SKM-1 (cell line): ENCODE data around the gene ERG28.

Source experiments
- DNase-seq: peaks from one replicate; lab custom pipeline; 2025; ENCODE audit not compliant: unreplicated experiment; lab: John Stamatoyannopoulos, UW

ERG28 gene

GRCh38 chr14:75660238-75660629, 442 bp downstream of the ERG28 start:
- no peak for DNase-seq

DNA sequence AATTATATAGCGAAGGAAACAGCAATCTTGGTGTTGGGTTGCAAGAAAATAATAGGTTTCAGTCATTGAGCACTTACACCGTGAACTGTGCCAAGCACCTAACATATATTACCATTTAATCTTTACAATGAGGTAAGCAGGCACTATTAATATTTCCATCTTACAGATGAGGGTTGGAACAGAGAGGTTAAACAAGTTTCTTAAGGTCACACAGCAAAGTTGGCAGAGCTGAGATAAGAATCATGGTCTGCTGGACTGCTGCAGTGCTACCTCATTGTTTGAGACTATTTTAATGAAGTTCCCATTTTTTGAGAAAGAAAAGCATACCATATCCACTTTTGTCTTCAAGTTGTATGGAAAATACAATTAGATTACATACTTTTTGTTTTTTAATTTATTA, 1.7 kb downstream of the ERG28 start:
- DNase-seq: no peak

DNA sequence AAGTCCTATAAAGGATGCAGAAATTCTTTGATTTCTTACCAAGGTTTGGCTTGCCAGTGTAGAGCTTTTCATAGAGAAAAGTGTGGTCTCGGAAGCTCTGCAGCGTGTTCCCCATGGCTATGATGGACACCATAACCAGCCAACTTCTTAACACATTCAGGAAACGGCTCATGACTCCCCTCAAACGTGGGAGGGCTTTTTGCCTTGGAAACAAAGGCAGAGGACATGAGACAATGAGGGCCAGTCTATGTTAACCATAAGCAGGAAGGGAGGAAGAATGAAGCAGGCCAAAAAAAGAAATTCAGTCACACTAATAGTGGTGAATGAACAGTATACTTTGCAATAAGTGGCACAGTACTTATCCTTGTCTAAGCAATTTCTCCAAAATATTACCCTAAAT, 3.3 kb downstream of the ERG28 start:
- no peak for DNase-seq

DNA sequence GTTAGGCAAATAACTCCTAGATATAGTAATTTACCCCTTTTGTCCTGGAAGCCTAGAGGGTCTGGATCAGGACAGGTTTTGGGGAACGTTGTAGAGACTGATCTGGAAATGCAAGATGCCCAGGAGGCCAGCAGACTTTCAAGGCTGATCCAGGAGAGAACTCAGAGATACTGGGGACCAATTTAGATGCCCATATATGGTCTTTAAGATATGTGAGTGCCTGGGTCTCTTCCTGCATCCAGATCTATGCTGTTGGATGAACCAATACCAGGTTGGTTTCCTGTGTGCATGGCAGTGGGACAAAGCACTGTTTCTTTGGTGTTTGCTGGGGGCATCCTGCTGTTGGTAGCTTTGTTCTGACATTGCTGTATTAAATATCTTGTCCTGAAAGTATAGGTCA, 5.4 kb downstream of the ERG28 start:
- DNase-seq: no peak

- peak; percentile 9 for DNase-seq
Measured at GRCh38 chr14:75654127-75654732, 6.4 kb downstream of the ERG28 start.

GRCh38 chr14:75653563-75653962, 7.1 kb downstream of the ERG28 start:
- DNase-seq: no peak

GRCh38 chr14:75650253-75651058, 10.2 kb downstream of the ERG28 start:
- DNase-seq: no peak

DNA sequence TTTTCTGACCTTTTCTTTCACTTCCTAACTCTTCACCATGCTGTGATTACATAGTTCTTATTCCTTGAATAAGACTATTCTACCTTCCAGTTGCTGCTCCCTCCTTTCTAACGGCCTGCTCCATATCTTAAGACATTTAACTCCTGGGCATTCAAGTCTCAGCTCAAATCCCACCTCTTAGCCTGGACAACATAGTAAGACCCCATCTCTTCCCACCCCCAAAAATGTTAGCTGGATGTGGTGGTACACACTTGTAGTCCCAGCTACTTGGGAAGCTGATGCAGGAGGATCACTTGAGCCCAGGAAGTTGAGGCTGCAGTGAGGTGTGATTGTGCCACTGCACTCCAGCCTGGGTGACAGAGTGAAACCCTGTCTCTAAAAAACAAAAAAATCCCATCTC, 10.9 kb downstream of the ERG28 start:
- no peak for DNase-seq

DNA sequence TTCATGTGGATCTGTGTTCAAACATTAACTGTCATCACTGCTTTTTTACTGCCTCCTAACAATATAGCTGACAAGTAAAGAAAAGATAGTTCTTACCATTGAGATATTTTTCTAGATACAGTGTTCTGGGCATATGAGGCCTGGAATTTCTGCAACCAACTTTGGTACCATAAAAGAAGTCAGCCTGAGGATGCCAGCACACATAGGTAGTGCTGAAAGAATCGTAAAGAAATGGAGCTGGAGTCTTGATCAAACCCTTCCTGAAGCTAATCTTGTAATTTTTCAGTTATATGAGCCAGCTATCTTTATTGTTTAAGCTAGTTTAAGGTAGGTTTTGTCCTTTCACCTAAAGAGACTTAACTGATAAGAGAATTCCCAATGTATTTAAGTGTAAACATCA, 11.3 kb downstream of the ERG28 start:
- DNase-seq: no peak

- DNase-seq: no peak
Measured at GRCh38 chr14:75648066-75648838, 12.4 kb downstream of the ERG28 start.

DNA sequence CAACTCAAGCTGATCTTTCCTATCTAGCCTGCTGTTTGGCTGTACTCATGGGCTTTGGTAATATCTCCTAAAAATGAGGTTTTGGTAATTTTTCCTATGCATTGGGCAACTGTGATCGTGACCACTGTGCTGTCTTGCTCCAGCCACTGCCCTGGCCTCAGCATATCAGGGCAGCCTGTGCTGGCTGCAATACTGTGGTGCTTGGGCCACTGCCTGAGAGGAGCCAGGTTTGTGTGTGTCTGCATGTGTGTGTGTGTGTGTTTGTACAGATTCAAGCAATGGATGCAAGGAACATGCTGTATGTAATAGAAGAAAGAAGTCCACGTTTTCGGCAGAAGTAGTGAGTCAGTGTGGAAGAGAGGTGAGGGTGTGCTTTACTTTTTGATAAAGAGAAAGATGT, 13.0 kb downstream of the ERG28 start:
- no peak for DNase-seq

- no peak for DNase-seq
Measured at GRCh38 chr14:75646762-75647161, 13.9 kb downstream of the ERG28 start.

- DNase-seq: no peak
Measured at GRCh38 chr14:75645056-75645455, 15.6 kb downstream of the ERG28 start.

DNA sequence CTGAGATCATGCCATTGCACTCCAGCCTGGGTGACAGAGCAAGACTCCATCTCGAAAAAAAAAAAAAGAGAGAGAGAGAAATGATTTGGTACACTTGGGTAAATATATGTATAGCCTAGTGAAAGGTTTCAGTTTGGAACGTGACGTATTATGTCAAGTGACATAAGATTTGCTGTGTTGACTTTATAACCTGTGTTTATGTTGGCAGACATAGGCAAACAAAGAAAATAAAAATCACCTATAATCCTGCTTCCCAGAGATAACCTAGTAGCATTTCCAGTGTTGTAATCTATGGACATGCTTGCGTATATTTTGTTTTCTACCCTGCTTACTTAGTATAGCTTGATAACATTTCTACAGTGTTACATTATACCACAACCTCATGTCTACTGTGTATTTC, 16.7 kb downstream of the ERG28 start:
- no peak for DNase-seq

DNA sequence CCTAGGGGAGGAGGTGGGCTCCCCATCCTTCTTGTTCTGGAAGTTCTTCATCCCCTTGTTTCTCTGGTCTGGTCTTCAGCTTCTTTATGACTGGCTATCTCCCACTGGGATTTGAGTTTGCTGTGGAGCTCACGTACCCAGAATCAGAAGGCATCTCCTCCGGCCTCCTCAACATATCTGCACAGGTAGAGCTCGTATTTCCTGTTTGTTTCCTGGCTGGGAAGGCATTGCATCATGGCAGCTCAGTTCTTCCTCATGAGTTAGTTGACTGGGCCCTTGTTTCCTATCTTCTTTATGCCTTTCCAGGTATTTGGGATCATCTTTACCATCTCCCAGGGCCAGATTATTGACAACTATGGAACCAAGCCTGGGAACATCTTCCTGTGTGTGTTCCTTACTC, 19.8 kb downstream of the ERG28 start:
- no peak for DNase-seq

GRCh38 chr14:75636100-75636692, 24.5 kb downstream of the ERG28 start:
- DNase-seq: no peak

DNA sequence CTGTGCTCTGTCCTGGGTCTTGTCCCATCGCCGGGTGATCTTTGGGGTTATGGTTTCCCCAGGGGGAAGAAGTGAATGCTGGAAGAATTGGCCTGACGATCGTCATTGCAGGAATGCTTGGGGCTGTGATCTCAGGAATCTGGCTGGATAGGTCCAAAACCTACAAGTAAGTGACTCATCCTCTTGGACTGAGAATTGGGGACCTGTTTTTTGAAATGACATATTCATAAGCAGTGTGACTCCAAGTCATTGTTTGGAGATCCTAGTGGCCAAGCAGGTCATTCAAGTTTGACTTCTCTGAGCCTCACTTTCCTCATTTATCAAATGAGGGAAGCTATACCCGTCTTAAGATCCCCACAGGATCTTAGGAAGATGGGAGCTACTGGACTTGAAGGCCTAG, 25.8 kb downstream of the ERG28 start:
- no peak for DNase-seq

GRCh38 chr14:75631453-75631831, 29.2 kb downstream of the ERG28 start:
- no peak for DNase-seq

DNA sequence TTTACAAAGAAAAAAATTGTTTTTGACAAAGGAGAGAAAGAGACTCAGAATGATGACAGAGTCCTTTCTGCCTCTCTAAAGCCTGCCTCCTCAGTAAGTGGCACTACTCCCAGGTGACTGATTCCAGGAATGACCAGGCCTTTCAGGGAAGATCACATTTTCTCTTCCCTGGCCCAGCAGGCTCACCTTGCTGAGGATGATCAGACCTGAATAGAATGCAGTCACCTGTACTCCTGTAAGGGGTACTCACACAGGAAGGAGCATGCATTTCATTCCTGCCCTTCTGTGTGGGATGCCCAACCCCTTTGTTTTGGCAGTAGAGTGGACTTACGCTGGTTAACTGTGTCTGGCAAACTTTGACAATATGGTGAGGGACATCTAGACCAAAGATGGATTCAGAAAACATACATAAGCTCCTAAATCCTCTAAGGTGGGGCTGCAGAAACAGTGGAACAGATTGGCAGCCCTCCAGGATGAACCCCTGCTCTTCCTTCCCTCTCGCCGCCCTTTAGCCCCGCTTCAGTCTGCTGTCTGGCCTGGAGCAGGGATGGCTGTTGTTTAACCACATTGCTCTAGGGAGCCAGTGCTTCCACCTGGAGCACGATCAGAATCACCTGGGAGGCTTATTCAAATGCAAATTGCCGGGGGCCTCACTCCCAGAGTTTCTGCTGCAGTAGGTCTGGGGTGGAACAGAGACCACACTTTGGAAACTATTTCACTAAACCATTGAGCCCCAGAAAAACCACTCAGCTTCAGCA, 29.8 kb downstream of the ERG28 start:
- DNase-seq: no peak

DNA sequence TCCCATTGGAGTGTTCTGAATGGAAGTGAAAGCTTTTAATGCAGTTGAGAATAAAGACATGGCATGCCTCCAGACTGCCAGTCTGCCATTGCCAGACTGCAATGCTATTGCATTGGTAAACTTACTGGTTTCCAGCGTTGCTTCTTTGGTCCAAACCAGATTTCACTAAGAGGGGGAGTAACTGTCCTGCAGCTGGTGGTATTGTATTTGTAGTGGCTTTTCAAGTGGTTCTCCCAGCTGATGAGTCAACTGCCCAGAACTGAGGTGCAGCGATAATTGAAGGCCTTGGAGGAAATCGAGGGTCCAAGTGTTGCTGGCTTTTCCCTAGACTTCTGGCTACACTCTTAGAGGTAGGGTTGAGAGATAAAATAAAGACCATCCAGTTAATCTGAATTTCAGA, 31.9 kb downstream of the ERG28 start:
- DNase-seq: no peak

DNA sequence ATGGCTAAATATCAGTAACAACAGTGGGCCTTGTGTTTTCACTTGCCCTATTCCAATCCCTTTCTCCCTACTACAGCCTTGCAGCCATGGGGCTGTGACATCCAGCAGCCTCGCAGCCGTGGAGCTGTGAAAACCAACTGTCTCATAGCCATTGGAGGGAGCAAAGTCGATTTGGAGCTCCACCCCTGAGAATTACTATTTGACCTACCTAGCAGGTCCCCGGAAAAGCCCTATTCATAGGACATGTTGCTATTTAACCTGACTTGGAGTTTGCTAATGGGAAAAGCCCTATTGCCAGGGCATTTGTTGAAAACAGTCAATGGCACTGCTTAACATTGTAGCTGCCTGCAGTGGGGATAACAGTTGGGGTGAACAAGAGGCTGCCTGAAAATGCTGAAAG, 33.3 kb downstream of the ERG28 start:
- DNase-seq: no peak
